Coronary artery (tissue), 2 donors: ENCODE results near the gene MTM1.

Experiments
- DNase-seq: peaks from one replicate; pipeline ENCODE4 v3.0.0-alpha.2; 2017; ENCODE audit warnings: low spot score
- H3K27ac ChIP-seq, 2 donors: fragments of 200-600 bp; sonication (generic); one replicate each; pipeline ENCODE4 v1.5.1; 2016 to 2019
- H3K4me3 ChIP-seq: fragments of 200-600 bp; sonication (generic); 2 replicates; pipeline ENCODE4 v1.5.1; 2016; ENCODE audit warnings: mild to moderate bottlenecking, moderate library complexity
- CTCF ChIP-seq: fragments of 200-600 bp; sonication (generic); IDR thresholded peaks from one replicate; pipeline ENCODE4 v1.5.1; 2019; ENCODE audit warnings: antibody characterized with exemption

Gene MTM1

GRCh38 chrX:150602296-150602695, 33.9 kb downstream of the MTM1 start:
- Histone ChIP-seq H3K27ac (no peak overlapping the region), H3K4me3 (no peak overlapping the region)
- DNase-seq: no peak
- no peak for TF ChIP-seq CTCF

DNA sequence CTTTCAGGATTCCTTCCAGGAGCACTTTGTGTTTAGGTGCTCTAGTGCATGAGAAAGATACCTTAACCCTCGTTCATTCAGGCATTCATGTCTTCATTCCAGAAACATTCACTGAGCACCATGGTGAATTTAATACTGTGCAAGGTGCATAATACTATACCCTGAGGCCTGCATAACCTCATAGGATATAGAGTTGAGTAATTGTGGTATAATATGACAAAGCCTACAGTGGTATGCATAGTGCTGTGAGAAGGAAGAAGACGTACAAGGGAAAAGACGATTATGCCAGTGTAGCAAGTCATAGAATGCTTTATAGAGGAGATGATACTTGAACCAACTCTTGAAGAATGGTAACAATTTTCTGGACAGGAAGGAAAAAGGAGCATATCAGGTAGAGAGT, 34.3 kb downstream of the MTM1 start:
- no peak overlapping the region for H3K27ac ChIP-seq
- no peak overlapping the region for H3K4me3 ChIP-seq
- no peak for DNase-seq
- no peak for TF ChIP-seq CTCF

- Histone ChIP-seq H3K4me3 (no peak overlapping the region), H3K27ac (no peak overlapping the region)
- no peak for TF ChIP-seq CTCF
- DNase-seq: no peak
Observed at GRCh38 chrX:150605603-150606002, 37.2 kb downstream of the MTM1 start.

- TF ChIP-seq CTCF: no peak
- Histone ChIP-seq H3K4me3 (no peak overlapping the region), H3K27ac (no peak overlapping the region)
- DNase-seq: no peak
Observed at GRCh38 chrX:150607201-150607600, 38.8 kb downstream of the MTM1 start.

DNA sequence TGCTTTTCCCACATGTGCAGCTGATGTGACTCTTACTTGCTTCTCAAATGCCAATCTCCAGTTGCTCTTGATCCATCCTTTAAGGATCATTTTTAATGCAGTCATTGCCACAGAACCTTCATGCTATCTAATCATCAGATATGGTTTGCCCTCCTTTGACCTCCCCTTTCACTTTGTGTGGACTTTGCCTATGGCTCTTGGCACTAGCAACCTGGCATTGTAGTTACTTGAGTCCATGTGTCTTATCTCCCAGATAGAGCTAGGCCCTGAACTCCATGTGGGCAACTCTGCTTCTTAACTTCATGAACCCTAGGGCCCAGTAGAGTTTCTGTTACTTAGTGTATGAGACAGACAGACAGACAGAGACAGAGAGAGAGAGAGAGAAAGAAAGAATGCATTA, 41.6 kb downstream of the MTM1 start:
- TF ChIP-seq CTCF: no peak
- Histone ChIP-seq H3K4me3 (no peak overlapping the region), H3K27ac (no peak overlapping the region)
- no peak for DNase-seq

GRCh38 chrX:150610446-150610845, 42.0 kb downstream of the MTM1 start:
- no peak for DNase-seq
- TF ChIP-seq CTCF: no peak
- Histone ChIP-seq H3K4me3 (no peak overlapping the region), H3K27ac (no peak overlapping the region)

- no peak for DNase-seq
- Histone ChIP-seq H3K27ac (no peak overlapping the region), H3K4me3 (no peak overlapping the region)
- TF ChIP-seq CTCF: no peak
Observed at GRCh38 chrX:150615356-150615755, 46.9 kb downstream of the MTM1 start.
